AG09309 (cell line): ENCODE results near the gene LRRC71.

ENCODE experiments used
- DNase-seq: peaks from one replicate; pipeline ENCODE4 v3.0.0-alpha.2; 2010; ENCODE audit warnings: low read depth
- H3K4me3 ChIP-seq: 2 replicates; pipeline ENCODE4 v1.5.1; 2011; ENCODE audit warnings: mild to moderate bottlenecking, low read depth, low read length, moderate library complexity; ENCODE audit not compliant: control insufficient read depth
- TF ChIP-seq, protein P1 (sequence below): IDR thresholded peaks from 2 replicates; pipeline ENCODE4 v1.5.1; 2011; ENCODE audit warnings: mild to moderate bottlenecking, low read depth, low read length, inconsistent platforms; ENCODE audit not compliant: insufficient read depth, control insufficient read depth; ENCODE audit errors: missing control alignments

Gene LRRC71

GRCh38 chr1:156877433-156878170, 42.8 kb upstream of the LRRC71 start:
- no peak overlapping the region for H3K4me3 ChIP-seq
- DNase-seq: no peak
- TF ChIP-seq, protein P1, sequence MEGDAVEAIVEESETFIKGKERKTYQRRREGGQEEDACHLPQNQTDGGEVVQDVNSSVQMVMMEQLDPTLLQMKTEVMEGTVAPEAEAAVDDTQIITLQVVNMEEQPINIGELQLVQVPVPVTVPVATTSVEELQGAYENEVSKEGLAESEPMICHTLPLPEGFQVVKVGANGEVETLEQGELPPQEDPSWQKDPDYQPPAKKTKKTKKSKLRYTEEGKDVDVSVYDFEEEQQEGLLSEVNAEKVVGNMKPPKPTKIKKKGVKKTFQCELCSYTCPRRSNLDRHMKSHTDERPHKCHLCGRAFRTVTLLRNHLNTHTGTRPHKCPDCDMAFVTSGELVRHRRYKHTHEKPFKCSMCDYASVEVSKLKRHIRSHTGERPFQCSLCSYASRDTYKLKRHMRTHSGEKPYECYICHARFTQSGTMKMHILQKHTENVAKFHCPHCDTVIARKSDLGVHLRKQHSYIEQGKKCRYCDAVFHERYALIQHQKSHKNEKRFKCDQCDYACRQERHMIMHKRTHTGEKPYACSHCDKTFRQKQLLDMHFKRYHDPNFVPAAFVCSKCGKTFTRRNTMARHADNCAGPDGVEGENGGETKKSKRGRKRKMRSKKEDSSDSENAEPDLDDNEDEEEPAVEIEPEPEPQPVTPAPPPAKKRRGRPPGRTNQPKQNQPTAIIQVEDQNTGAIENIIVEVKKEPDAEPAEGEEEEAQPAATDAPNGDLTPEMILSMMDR: no peak

- H3K4me3 ChIP-seq: no peak overlapping the region
- TF ChIP-seq, protein P1: no peak
- no peak for DNase-seq
Observed at GRCh38 chr1:156879876-156880275, 40.6 kb upstream of the LRRC71 start.

DNA sequence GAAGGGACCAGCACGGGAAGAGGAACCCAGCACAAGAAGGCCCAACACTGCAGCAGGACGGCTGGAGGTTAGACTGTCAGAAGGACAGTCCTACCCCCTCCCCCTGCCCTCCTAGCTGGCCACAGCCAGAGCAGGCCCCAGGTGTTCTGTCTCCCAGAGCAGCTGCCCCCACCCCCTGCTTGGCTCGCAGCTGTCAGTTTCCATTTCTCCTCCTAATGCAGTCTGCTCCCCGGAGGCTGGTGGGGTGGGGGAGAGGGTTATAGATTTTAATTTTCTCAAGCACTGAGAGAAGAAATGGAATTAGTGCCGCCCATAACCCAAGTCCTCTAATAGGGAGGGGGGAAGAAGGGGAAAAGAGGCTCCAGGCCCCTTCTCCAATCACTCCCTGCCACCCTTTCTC, 40.0 kb upstream of the LRRC71 start:
- no peak overlapping the region for H3K4me3 ChIP-seq
- TF ChIP-seq, protein P1: no peak
- DNase-seq: no peak

GRCh38 chr1:156881101-156881500, 39.3 kb upstream of the LRRC71 start:
- DNase-seq: no peak
- TF ChIP-seq, protein P1: no peak
- no peak overlapping the region for H3K4me3 ChIP-seq

GRCh38 chr1:156881663-156882062, 38.8 kb upstream of the LRRC71 start:
- TF ChIP-seq, protein P1: no peak
- no peak for DNase-seq
- no peak overlapping the region for H3K4me3 ChIP-seq

GRCh38 chr1:156882543-156882942, 37.9 kb upstream of the LRRC71 start:
- no peak for DNase-seq
- H3K4me3 ChIP-seq: no peak overlapping the region
- TF ChIP-seq, protein P1: no peak
